Neural progenitor cell (in vitro differentiated cells): Measurements from ENCODE around the gene MAN1A1. TPM values are rescaled to one million over a fixed set of nuclear protein-coding genes. Genes with fewer than 3 reads are reported as not detected.

Experiments used
- DNase-seq: peaks from one replicate; pipeline ENCODE4 v3.0.0-alpha.2; 2016; ENCODE audit warnings: low spot score
- H2AFZ ChIP-seq: fragments of 200-600 bp; sonication (generic); replicated peaks from 2 replicates; pipeline ENCODE4 v1.6.1; 2016; ENCODE audit warnings: antibody characterized with exemption
- H3F3A ChIP-seq: fragments of 200-600 bp; sonication (generic); 2 replicates; pipeline ENCODE4 v1.6.1; 2016; ENCODE audit warnings: antibody characterized with exemption, low read depth
- H3K27ac ChIP-seq: fragments of 200-600 bp; sonication (generic); 2 replicates; pipeline ENCODE4 v1.5.1; 2016; ENCODE audit warnings: mild to moderate bottlenecking
- H3K27me3 ChIP-seq: fragments of 200-600 bp; sonication (generic); 2 replicates; pipeline ENCODE4 v1.6.1; 2016; ENCODE audit warnings: mild to moderate bottlenecking, moderate library complexity
- H3K36me3 ChIP-seq: fragments of 200-600 bp; sonication (generic); 2 replicates; pipeline ENCODE4 v1.5.1; 2016
- H3K4me1 ChIP-seq: fragments of 200-600 bp; sonication (generic); 2 replicates; pipeline ENCODE4 v1.6.1; 2016; ENCODE audit warnings: mixed run types
- H3K4me2 ChIP-seq: fragments of 200-600 bp; sonication (generic); 2 replicates; pipeline ENCODE4 v1.6.1; 2016
- H3K4me3 ChIP-seq: fragments of 200-600 bp; sonication (generic); 2 replicates; pipeline ENCODE4 v1.5.1; 2016
- H3K79me2 ChIP-seq: fragments of 200-600 bp; sonication (generic); 2 replicates; pipeline ENCODE4 v1.6.1; 2016; ENCODE audit warnings: low read depth
- H3K9ac ChIP-seq: fragments of 200-600 bp; sonication (generic); 2 replicates; pipeline ENCODE4 v1.6.1; 2016
- H3K9me3 ChIP-seq: fragments of 200-600 bp; sonication (generic); 2 replicates; pipeline ENCODE4 v1.5.1; 2016; ENCODE audit warnings: low read depth
- H4K20me1 ChIP-seq: fragments of 200-600 bp; sonication (generic); 2 replicates; pipeline ENCODE4 v1.6.1; 2016; ENCODE audit warnings: low read depth
- H3K27ac Mint-ChIP-seq: 3 replicates; pipeline ENCODE4 v1.8.0; 2021; ENCODE audit warnings: mixed read lengths
- H3K27me3 Mint-ChIP-seq: 2 replicates; pipeline ENCODE4 v1.8.0; 2022; ENCODE audit warnings: low read depth, mild to moderate bottlenecking, inconsistent platforms, moderate library complexity, mixed read lengths; ENCODE audit not compliant: insufficient read depth
- H3K36me3 Mint-ChIP-seq: 3 replicates; pipeline ENCODE4 v1.8.0; 2021; ENCODE audit warnings: mixed read lengths
- H3K4me1 Mint-ChIP-seq: 3 replicates; pipeline ENCODE4 v1.8.0; 2021; ENCODE audit warnings: mixed read lengths
- H3K4me3 Mint-ChIP-seq: 3 replicates; pipeline ENCODE4 v1.8.0; 2021; ENCODE audit warnings: mild to moderate bottlenecking, moderate library complexity, mixed read lengths
- H3K9me3 Mint-ChIP-seq: 3 replicates; pipeline ENCODE4 v1.8.0; 2020; ENCODE audit warnings: mixed read lengths
- EZH2 ChIP-seq: fragments of 200-600 bp; sonication (generic); IDR thresholded peaks from 2 replicates; pipeline ENCODE4 v1.6.1; 2017; ENCODE audit warnings: antibody characterized with exemption, mild to moderate bottlenecking, moderate library complexity
- EZH2phosphoT487 ChIP-seq: fragments of 200-600 bp; sonication (generic); IDR thresholded peaks from 2 replicates; pipeline ENCODE4 v1.6.1; 2017; ENCODE audit warnings: antibody characterized with exemption
- total RNA-seq: library from RNA; depleted of rRNA; stranded (reverse); fragments of >200 nt; gene quantifications from 2 replicates; pipeline ENCODE4 v1.2.3, GENCODE V29; 2015; ENCODE audit warnings: low replicate concordance
- TF ChIP-seq, protein P1 (sequence below): fragments of 200-600 bp; sonication (generic); IDR thresholded peaks from 2 replicates; pipeline ENCODE4 v1.5.1; 2017; ENCODE audit warnings: antibody characterized with exemption, mild to moderate bottlenecking

The MAN1A1 gene
- total RNA-seq, 1 donor from 2014 or later, result 5.2 TPM

DNA sequence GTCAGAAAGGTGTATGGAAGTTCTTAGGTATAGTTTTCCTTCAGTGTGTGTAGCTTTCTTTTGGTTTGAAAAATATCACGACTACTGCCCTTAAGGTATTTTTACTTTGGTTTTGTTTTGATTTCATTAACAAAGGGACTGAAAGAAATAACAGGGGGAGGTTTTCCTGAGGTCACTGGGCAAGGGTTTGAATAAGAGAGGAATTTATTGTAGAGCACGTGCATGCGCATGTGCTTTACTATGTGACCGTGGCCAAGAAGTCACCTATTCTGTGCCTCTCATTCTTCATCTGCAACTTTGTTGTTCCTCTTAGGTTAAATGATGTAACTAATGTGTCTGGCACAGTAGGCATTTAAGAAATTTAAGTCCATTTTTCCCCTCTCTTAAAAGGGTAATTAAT lies 4.1 kb upstream of the MAN1A1 start:
- DNase-seq, result no peak
- H3K4me1 ChIP-seq, result no peaks in the 10 kb centered on the region
- no peaks in the 10 kb centered on the region for H3K79me2 ChIP-seq
- no peaks in the 10 kb centered on the region for H3K9me3 ChIP-seq
- H3K4me3 ChIP-seq, result no peak overlapping the region
- H3K27me3 ChIP-seq, result peaks cover 30% of the 10 kb centered on the region
- Mint-ChIP-seq H3K36me3 (no peaks in the 10 kb centered on the region), H3K4me1 (peaks cover 5% of the 10 kb centered on the region), H3K27me3 (peaks cover 3% of the 10 kb centered on the region), H3K9me3 (no peaks in the 10 kb centered on the region), H3K27ac (no peak overlapping the region), H3K4me3 (no peak overlapping the region)
- no peaks in the 10 kb centered on the region for H4K20me1 ChIP-seq
- TF ChIP-seq EZH2phosphoT487, result no peak
- TF ChIP-seq, protein P1, sequence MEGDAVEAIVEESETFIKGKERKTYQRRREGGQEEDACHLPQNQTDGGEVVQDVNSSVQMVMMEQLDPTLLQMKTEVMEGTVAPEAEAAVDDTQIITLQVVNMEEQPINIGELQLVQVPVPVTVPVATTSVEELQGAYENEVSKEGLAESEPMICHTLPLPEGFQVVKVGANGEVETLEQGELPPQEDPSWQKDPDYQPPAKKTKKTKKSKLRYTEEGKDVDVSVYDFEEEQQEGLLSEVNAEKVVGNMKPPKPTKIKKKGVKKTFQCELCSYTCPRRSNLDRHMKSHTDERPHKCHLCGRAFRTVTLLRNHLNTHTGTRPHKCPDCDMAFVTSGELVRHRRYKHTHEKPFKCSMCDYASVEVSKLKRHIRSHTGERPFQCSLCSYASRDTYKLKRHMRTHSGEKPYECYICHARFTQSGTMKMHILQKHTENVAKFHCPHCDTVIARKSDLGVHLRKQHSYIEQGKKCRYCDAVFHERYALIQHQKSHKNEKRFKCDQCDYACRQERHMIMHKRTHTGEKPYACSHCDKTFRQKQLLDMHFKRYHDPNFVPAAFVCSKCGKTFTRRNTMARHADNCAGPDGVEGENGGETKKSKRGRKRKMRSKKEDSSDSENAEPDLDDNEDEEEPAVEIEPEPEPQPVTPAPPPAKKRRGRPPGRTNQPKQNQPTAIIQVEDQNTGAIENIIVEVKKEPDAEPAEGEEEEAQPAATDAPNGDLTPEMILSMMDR, result no peak
- no peak for TF ChIP-seq EZH2
- H3K9ac ChIP-seq, result no peak overlapping the region
- no peak overlapping the region for H3K4me2 ChIP-seq
- H3K27ac ChIP-seq, result no peak overlapping the region
- H3K36me3 ChIP-seq, result no peaks in the 10 kb centered on the region
- H3F3A ChIP-seq, result no peaks in the 10 kb centered on the region
- no peak overlapping the region for H2AFZ ChIP-seq

- no peaks in the 10 kb centered on the region for H3K4me1 ChIP-seq
- H3K9me3 ChIP-seq, result no peaks in the 10 kb centered on the region
- peaks cover 3% of the 10 kb centered on the region for H3K27me3 Mint-ChIP-seq
- H3K27ac ChIP-seq, result no peak overlapping the region
- H2AFZ ChIP-seq, result no peak overlapping the region
- H3K27ac Mint-ChIP-seq, result no peak overlapping the region
- peaks cover 9% of the 10 kb centered on the region for H4K20me1 ChIP-seq
- H3K4me1 Mint-ChIP-seq, result peaks cover 14% of the 10 kb centered on the region
- H3K9ac ChIP-seq, result no peak overlapping the region
- H3K4me3 Mint-ChIP-seq, result no peak overlapping the region
- no peaks in the 10 kb centered on the region for H3K36me3 ChIP-seq
- TF ChIP-seq, protein P1, result no peak
- TF ChIP-seq EZH2phosphoT487 (no peak), EZH2 (no peak)
- no peak overlapping the region for H3K4me2 ChIP-seq
- H3K79me2 ChIP-seq, result no peaks in the 10 kb centered on the region
- H3K27me3 ChIP-seq, result peaks cover 47% of the 10 kb centered on the region
- no peak overlapping the region for H3K4me3 ChIP-seq
- no peaks in the 10 kb centered on the region for H3K36me3 Mint-ChIP-seq
- H3F3A ChIP-seq, result peaks cover 4% of the 10 kb centered on the region
- no peaks in the 10 kb centered on the region for H3K9me3 Mint-ChIP-seq
- DNase-seq, result no peak
Observed at GRCh38 chr6:119352001-119352400, 2.4 kb upstream of the MAN1A1 start.

- no peak overlapping the region for H3K27ac ChIP-seq
- H4K20me1 ChIP-seq, result peaks cover 15% of the 10 kb centered on the region
- no peaks in the 10 kb centered on the region for H3K4me1 ChIP-seq
- Mint-ChIP-seq H3K27ac (no peak overlapping the region), H3K4me1 (peaks cover 23% of the 10 kb centered on the region), H3K36me3 (no peaks in the 10 kb centered on the region), H3K4me3 (peak overlapping the region; percentile 88), H3K9me3 (no peaks in the 10 kb centered on the region), H3K27me3 (peaks cover 3% of the 10 kb centered on the region)
- no peak overlapping the region for H3K4me3 ChIP-seq
- TF ChIP-seq EZH2 (no peak), EZH2phosphoT487 (no peak)
- TF ChIP-seq, protein P1, result peak; percentile 34
- H3K79me2 ChIP-seq, result no peaks in the 10 kb centered on the region
- H3K36me3 ChIP-seq, result no peaks in the 10 kb centered on the region
- peaks cover 9% of the 10 kb centered on the region for H3F3A ChIP-seq
- H2AFZ ChIP-seq, result no peak overlapping the region
- H3K4me2 ChIP-seq, result peak overlapping the region; percentile 94
- H3K27me3 ChIP-seq, result peaks cover 58% of the 10 kb centered on the region
- no peak overlapping the region for H3K9ac ChIP-seq
- H3K9me3 ChIP-seq, result no peaks in the 10 kb centered on the region
- DNase-seq, result no peak
Observed at GRCh38 chr6:119350952-119351372, 1.4 kb upstream of the MAN1A1 start.
